Fibroblast of skin of right biceps (primary cell): ENCODE results near the gene CBFA2T3.

Source experiments
- DNase-seq: peaks from one replicate; pipeline ENCODE4 v3.0.0-alpha.2; 2013

The CBFA2T3 gene

DNA sequence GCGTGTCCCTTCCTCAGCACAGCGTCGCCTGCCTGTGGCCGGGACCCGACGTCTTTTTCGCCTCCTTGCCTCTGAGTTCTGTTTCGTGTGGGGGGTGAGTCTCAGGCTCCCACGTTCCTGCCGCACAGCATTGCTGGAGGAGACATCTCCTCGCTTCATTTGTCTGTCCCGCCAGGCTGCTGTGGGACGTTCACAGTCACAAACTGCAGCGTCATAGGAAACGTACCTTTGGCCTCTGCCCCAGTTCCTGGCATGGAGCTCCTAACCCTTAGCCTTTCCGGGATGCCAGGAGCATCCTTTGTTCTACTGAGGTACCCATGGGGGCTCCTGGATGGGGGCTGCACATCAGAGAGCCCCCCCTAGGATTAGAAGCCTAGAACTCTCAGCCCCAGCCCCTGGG lies 18.2 kb upstream of the CBFA2T3 start:
- no peak for DNase-seq

DNA sequence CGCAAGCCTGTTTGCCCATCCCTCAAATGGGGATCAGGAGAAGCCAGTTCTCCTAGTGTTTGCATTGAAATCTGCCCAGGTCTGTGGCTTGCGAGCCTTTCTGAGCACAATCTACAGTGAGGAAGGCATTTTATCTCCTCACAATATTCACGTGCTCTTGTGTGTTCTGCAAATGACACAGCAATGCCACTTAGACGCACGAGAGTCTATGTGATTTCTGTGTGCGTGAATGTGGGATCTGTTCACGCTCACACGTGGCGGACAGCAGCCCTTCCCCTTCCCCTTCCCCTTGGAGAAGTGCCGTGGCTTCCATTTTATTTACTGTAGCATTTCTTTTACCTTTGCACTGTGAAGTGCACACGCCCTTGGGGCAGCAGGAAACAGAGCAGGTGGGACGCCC lies 17.7 kb upstream of the CBFA2T3 start:
- no peak for DNase-seq

DNA sequence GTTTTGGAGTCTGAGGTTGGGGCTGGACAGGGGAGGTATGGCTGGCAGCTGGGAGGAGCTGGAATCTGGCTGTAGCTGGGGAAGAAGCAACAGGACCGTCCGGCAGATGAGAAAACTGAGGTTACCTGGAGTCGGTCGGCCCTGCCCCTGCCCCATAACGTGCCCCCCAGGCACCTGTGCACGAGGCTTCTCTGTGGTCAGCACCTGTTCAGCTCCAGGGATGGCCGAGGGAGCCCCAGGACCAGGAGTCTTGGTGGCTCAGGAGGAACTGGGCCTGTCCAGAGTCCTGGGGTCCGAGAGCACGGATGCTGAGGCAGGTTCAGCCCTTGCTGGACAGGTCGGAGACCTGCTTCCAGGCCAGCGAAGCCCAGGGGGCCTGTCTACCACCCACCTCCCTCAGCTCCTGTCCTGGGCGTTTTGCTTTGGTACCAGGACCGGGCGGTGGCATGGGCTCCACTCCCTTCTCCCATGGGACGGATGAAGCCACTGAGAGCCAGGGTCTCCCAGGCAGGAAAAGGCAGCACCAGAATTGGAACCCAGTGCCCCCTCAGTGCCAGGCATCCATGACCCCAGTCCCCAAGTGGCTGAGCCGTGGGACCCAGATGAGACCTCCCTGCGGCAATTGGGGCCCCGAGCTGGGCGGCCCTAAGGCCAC lies 17.1 kb upstream of the CBFA2T3 start:
- DNase-seq: no peak

DNA sequence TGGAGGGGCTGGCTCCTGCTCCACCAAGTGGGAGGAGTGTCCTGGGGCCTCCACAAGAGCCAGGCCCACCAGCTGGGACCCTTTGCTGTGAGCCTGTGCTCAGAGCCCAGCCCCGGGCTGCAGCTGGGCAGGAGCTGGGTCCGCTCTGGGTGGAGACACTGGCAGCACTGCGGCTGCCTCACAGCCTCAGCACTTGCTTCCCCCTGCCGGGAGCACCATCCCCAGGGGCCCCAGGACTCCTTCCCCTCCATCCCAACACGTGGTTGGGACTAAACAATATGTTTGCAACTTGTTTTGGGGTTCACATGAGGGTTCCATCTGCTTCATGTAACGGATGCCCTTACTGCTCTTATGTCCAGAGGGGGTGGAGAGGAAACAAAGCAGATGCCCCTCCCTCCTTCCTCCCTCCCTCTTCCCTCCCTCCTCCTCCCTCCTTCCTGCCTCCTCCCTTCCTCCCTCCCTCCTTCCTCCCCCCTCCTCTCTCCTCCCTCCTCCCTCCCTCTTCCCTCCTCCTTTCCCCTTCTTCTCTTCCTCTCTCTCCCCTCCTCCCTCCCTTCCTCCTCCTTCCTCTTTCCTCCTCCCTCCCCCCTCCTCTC lies 16.3 kb upstream of the CBFA2T3 start:
- DNase-seq: no peak

DNA sequence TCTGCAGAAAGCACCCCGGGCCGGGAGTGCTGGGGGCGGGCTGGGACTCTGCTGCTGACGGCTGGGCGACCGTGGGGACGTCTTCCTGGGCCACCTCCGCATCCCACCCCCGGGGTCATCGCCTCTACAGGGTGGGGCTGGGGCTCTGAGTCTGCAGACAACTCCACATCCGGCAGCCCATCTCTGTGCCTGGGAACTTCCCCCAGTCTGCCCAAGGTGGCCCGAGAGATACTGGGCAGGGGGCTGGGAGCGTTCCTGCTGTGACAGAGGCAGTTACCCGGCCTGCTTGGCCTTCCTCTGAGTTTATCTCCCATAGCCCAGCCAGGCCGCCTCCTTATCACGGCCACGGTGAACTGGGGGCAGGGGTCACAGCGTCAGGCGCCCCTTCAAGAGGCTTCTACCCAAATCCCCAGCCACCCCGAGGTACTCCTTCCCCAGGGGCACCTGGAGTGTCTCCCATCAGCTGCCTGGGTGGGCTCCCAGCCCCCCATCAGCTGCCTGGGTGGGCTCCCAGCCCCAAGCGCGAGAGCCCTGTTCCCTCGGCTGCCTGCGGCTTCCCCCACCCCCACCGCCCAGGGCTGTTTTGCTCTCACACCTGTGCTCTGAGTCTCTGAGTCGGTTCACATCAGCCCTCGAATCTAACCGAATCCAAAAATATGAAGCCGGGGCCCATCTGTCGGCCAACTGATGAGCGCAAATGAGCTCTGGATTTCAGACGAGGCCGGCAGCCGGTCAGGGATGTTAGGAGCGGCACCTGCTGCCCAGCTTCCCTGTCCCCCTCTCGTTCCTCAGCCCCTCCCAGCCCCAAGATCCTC lies 15.6 kb upstream of the CBFA2T3 start:
- no peak for DNase-seq

DNA sequence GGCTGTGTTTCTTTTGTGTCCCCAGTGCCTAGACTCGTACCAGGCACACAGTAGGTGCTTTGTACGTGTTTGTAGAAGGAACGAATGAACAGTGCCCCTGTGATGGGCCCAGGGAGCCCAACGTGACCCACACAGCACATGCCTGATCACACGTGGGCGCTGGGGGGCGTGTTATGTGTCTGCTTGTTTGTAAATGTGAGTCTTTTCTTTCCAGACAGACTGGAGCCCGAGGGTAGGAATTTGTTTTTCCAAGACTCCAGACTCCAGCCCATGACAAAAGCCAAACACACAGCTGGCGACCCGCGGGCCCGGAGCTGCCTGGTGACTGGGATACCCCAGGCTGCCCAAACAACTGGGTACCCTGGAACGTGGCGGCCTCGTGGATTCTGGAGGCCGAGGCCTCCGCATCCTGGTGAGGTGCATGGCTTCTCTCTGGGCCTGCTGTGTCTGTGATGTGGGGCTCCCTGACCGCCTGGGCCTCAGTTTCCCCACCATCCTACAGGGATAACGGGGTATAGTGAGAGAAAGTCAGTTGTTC lies 14.9 kb upstream of the CBFA2T3 start:
- DNase-seq: no peak

DNA sequence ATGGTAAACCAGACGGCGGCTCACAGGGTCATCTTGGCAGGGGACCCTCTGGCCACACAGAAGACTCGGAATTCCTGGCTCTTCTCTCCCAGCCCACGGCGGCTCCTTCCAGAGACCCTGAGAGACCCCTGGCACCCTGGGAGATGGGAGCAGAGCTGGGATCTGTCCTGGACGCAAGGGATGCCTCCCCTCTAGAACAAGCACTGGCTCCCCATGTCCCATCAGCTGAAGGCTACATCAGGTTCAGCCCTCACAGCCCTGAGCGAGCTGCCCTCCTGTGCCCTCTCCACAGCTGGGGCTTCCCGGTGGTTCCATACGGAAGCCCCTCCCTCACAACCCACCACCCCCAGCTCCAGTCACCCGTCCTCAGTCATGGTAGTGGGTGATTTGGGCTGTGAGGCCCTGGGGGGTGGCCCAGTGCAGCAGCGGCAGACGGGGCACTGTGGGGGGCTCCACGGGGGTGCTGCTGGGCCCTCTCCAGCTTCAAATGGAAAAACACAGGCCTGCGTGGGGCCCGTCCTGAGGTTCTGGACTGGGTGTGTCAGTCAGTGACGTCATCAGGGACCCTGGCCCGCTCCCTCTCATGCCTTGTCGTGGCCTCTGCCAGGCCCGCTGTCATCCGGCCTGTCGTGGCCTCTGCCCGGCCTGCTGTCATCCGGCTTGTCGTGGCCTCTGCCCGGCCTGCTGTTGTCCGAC lies 13.0 kb upstream of the CBFA2T3 start:
- DNase-seq: no peak

DNA sequence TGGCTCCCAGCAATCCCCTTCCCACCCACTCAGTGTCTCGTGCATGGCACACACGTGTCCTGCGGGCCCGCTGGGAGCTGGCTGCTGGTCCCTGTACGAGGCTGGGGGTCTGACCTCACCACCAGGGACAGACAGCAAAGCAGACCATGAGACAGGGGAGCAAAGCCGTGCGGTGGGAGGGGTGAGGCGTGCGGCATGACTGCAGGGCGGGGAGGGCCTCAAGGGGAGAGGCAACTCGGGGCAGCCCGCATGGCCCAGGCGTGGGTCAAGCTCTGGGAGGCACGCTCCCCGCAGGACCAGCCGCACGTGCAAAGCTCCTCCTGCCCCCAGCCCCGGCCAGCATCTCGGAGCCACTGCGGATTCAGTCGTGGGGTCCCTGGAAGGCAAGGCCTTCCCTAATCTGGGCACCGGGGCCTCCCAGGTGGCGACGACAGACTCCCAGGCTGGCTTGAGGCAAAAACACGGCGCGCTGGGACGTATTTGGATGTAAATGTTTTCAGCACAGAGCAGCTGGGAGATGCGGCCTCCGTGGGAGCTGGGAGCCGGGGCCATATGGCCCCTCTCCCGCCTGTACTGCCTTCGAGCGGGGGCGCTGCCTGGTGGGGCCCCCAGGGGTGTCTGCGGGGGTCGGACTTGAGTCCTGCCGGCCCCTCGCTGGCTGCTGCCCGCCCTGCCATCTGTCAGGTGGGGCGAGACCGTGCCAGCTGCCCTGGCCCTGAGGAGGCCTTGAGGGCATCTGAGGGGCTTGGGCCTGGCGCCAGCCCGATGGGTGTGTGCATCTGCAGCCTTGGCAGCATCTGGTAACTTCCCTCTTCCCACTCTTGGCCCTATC lies 12.2 kb upstream of the CBFA2T3 start:
- DNase-seq: no peak

DNA sequence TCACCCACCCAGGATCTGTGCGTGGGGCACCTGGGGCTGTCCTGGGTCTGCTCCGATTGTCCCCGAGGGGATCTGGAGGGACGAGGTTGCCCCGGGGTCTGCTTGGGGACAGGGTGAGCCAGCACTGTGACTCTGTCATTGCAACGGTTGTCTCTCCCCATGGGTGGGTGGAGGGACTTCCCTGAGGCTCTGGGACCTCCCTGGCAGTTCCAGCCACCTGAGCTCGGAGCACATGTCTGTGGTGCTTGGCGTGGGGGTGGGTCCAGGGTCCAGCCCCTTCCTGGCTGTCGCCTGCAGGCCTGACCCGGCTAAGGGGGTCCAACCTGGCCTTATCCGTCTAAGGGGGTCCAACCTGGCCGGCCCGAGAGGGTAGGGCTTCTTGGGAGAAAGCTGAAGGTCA lies 8.5 kb upstream of the CBFA2T3 start:
- DNase-seq: no peak

DNA sequence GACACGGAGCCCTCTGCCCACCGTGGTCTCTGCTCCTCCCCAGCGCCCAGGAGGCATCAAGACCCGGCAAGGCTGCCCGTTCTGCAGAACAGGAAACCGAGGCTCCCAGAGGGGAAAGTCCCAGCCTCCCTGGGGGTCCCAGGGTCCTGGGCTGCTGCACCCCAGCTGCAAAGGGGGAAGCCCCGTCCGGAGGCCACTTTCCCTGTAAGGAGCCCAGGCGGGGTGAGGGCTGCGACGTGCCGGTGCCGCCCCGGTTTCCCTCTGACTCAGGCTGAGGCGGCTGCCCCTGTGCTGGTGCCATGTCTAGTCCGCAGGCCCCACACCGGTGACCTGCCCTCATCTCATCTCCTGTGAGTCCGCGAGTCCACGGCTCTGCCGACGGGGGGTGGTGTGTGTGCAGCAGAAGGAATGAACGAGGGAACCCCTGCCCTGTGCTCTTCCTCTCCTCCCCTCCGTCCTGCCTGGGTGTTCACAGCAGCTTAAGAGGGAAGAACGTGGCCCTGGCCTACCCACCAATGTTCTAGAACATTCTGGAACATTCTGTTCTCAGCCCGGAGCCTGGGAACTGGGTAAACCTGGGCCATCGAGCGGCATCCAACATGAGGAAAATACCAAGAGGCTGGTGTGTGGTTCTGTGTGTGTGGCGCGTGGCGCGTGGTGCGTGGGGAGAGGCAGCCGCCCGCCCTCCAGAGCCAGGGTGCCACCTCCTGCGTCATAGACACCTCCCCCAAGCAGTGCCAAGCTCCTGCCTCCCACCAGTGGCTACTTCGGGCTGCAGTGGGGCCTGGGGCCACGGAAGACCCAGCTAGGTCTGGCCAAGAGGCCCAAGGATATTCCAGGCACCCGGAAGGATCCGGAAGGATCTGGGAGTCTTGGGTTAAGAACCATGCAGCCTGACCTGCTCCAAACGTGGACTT lies 7.0 kb upstream of the CBFA2T3 start:
- no peak for DNase-seq

DNA sequence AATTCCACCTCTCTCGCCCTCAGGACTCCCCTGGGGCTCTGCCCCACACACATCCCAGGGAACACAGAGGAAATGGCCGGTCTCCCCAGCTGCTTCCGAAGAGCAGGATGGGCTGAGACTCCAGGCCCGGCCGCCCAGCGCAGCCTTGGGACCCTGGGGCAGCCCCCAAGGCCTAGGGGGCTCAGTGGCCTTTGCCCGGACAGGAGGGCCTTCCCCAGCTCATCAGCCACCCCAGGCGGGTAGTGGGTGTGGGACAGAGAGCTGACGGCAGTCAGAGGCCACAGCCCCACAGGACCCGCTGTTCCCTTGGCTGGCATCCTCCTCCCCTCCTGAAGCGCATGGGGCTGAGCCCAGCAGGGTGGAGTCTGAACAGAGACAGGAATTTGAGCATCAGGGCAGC lies 6.2 kb upstream of the CBFA2T3 start:
- DNase-seq: no peak

DNA sequence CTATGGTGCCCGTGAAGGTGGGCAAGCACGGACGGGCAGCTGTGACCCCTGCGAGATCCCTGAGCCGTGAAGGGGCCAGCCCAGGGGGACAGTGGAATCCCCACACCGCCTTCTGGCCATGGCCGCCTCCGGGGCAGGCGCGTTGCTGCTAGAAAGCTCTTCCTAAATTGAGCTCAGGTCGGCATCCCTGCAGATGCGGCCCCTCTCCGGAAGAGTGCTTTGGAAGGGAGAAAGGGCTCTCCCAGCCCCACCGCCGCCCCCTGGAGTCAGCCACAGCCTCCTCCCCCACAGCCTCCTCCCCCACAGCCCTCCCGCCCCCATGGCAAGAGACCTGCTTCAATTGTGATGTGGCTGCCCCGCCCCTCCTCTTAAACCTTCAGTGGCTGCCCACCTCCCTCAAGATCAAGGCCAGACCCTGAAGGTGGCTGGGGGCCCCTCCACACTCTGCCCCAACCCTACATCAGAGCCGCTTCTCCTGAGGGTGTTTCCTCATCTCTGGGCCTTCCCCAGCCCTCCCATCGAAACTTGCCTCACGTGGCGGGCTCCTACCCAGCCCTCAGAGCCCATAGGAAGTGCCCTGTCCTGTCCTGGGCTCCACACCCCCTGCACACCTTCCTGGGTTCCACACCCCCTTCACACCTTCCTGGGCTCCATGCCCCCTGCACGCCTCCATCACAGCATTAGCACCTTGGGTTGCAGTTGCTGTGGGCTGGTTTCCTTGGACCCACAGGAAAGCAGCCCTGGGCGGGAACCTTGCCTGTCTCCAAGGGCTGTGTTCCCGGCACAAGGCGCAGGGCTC lies 5.5 kb upstream of the CBFA2T3 start:
- no peak for DNase-seq

DNA sequence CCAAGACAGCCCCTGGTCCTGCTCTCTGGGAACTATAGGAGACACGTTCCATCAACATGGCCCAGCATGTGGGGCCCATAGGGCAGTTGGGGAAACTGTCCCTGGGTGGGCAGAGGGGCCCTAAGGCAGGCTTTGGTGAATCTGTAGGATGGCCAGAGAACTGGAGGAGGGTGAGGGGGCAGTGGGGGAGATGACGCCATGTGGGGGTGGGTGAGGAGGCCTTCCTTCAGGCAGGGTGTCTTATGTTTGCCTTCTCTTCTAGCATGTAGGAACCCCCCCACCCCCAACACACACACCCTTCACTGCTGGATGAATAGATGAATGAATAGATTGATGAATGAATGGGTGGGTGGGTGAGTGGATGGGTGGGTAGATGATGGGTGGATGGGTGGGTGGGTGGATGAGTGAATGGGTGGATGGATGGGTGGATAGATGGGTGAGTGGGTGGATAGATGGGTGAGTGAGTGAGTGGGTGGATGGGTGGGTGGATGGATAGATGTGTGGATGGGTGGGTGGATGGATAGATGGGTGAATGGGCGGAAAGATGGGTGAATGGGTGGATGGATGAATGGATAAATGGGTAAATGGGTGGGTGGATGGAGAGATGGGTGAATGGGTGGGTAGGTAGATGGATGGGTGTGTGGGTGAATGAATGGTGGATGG lies 2.5 kb upstream of the CBFA2T3 start:
- DNase-seq: no peak

DNA sequence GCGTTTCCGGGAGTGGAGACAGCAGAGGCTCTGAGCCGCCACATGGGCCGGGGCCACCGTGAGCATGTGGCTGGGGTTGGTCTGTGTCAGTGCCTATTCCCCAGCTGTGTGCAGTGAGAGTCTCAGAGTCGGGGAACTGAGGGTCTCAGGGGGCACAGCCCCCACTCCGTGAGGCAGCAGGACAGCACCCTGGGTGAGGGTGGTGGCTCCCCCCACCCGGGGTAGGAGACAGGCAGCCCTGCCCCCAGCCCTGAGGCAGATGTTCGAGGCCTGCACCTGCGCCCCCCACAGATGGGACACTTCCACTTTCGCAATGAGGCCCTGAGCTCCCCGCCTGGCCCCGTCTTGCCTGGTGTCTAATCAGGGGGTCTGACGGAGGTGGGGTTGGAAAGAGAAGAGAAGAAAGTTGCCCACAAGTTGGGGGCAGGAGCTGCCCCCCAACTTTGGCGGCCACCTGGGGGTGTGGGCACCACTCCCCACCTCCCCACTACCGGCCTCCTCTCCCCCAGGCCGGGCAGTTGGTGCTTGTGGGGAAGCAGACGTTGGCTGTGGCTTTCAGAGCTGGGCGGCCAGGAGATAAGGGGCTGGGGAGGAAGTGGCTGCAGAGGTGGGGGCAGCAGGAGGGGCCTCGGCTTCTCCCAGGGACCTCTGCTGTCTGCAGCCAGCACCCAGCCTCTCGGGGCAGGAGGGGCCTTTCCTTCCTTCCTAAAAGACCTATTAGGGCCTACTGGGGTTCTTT lies 1.8 kb upstream of the CBFA2T3 start:
- DNase-seq: no peak

DNA sequence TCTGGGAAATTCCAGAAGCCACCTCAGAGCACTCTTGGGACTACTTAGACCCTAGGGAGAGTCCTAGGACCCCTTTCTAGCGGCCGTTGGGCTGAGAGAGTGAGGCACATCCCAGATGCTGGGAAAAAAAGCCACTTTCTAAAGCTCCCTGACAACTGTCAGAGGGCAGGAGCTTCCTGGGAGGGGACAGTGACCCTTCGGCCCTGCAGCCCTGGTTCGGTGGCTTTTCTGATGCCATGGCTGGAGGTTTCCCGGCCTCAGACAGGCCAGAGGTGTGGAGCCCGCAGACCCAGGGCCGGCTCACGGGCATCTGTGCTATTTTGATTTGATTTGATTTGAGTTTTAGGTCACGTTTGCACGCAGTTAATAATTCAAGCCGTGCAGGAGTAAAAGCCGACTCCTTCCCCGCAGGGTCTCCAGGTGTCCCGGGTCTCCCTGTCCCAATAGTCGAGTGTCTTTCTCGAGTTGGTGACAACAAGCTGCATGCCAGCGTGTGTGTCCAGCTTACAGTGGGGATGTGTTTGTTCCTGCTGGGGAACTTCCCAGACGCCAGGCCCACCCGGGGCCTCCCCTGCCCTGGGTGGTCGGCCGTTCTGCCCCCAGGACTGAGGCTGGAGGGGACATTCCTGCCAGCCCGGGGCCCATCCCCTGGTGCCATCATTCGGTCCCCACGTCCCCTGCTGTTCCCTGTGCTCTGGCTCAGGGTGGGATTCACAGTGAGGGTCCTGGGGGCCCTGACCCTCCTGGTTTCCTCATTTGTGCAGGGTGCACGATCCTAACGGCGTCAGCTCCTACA lies 1.0 kb upstream of the CBFA2T3 start:
- DNase-seq: no peak

DNA sequence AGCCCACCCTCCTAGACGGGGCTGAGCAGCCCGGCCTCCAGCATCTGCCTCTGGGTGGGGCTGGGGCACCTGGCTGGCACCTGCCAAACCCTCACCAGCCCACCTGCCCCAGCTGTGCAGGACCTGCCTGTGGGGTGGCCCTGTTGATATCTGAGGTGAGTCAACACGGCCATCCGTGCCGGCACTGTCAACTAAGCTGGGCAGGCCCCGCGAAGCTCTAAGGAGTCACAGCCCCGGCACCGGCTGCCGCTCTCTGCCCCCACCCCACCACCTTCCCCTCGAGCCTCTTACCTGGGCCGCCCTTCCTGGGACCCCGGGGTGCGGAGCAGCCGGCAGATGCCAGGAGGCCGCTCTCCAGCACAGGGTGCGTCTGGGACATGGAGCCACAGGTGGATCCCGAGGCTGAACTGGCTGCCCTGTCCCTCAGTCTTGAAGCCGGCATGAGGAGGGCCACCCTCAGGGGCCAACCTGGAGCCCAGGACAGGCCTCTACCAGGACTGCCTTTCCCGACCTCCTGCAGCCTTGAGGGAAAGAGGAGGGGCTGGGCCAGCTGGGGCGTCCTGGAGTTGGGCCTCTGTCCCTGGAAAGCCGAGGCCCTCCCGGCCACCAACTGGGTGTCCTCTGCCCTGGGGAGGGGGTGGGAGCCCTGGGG lies 515 bp downstream of the CBFA2T3 start:
- DNase-seq: no peak

DNA sequence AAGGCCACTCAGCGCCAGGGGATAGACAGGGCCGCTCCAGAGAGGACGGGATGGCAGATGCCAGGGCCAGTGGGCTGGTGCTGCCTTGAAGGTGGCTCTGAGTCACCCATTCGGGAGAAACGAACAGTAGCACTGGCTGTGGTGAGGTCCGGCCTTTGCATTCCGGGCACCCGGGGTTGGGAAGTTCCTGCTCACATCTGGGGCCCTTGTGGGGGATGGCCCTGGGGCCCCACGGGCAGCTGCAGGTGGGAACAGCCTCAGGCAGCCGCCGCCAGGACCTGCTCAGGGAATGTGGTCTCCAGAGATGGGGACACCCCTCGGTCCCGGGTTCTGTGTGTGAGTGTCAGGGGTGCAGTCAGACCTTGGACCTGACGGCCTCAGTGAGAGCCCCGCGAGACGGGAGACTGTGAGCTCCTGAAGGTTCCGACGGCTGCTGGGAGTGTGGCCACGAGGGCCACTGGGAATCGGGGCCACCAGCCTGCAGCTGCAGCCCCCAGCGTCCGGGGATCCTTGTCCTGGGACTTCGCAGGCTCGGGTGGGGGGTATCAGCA lies 1.4 kb downstream of the CBFA2T3 start:
- DNase-seq: no peak

DNA sequence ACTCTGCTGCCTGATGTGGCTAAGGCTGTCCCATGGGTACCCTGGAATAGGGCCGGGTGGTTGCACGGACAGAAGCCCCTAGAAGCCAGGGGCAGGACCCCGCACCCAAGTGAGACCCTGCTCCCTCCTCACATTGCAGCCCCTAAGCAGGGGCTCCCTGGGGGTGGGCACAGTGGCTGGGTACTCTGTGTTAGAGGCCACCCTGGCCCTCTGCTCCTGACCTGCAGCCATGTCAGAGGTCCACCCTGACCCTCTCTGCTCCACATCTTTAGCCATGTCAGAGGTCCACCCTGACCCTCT lies 2.1 kb downstream of the CBFA2T3 start:
- DNase-seq: no peak
